ENCODE measurements around the gene CFAP100. TPM values are rescaled to one million over a fixed set of nuclear protein-coding genes. Genes with fewer than 3 reads are reported as not detected.

The CFAP100 gene
- total RNA-seq, 1 donor from 2014 or later, result not detected

- ATAC-seq (ENCODE audit: poor library complexity) (no peak), DNase-seq (peak; percentile 28)
- intact Hi-C loops (cut with DNase I), result no loop called here
These were observed 23.5 kb upstream of the CFAP100 start for GRCh38 chr3:126371096-126371705.

GRCh38 chr3:126372413-126373145, 22.1 kb upstream of the CFAP100 start:
- ATAC-seq (ENCODE audit: poor library complexity) (peak; percentile 29), DNase-seq (peak; percentile 46)
- intact Hi-C loops (cut with DNase I), result no loop called here

- DNase-seq, result peak; percentile 29
- ATAC-seq (ENCODE audit: poor library complexity), result no peak
- intact Hi-C loops (cut with DNase I), result no loop called here
These were observed 21.5 kb upstream of the CFAP100 start for GRCh38 chr3:126373146-126373613.

- intact Hi-C loops (cut with DNase I), result no loop called here
- DNase-seq, result peak; percentile 49
- peak; percentile 42 for ATAC-seq (ENCODE audit: poor library complexity)
These were observed 20.8 kb upstream of the CFAP100 start for GRCh38 chr3:126373682-126374601.

GRCh38 chr3:126375835-126376331, 18.8 kb upstream of the CFAP100 start:
- DNase-seq (peak; percentile 29), ATAC-seq (ENCODE audit: poor library complexity) (no peak)
- intact Hi-C loops (cut with DNase I), result no loop called here

- ATAC-seq (ENCODE audit: poor library complexity) (no peak), DNase-seq (no peak)
- intact Hi-C loops (cut with DNase I), result no loop called here
These were observed 18.3 kb upstream of the CFAP100 start for GRCh38 chr3:126376444-126376843.

GRCh38 chr3:126377211-126377610, 17.5 kb upstream of the CFAP100 start:
- DNase-seq (no peak), ATAC-seq (ENCODE audit: poor library complexity) (no peak)
- intact Hi-C loops (cut with DNase I), result no loop called here

- intact Hi-C loops (cut with DNase I), result no loop called here
These were observed 16.4 kb upstream of the CFAP100 start for GRCh38 chr3:126378341-126378751.

GRCh38 chr3:126380011-126380768, 14.5 kb upstream of the CFAP100 start:
- DNase-seq (peak; percentile 31), ATAC-seq (ENCODE audit: poor library complexity) (no peak)
- intact Hi-C loops (cut with DNase I), result no loop called here

More at GRCh38 chr3:126378341-126378751, 16.4 kb upstream of the CFAP100 start:
- ATAC-seq (ENCODE audit: poor library complexity) (no peak), DNase-seq (peak; percentile 20)

- no peak for DNase-seq
- intact Hi-C loops (cut with DNase I), result no loop called here
- no peak for ATAC-seq (ENCODE audit: poor library complexity)
These were observed 12.7 kb upstream of the CFAP100 start for GRCh38 chr3:126381966-126382365.

- intact Hi-C loops (cut with DNase I), result loop anchor here (2.0 kb wide), 1 partner anchor 128 kb away; no protein-coding TSS in a partner anchor
- DNase-seq (peak; percentile 95), ATAC-seq (ENCODE audit: poor library complexity) (peak; percentile 98)
These were observed 5.5 kb upstream of the CFAP100 start for GRCh38 chr3:126389112-126389793.

GRCh38 chr3:126389794-126390146, 4.9 kb upstream of the CFAP100 start:
- DNase-seq, result peak; percentile 38
- intact Hi-C loops (cut with DNase I), result loop anchor here (2.0 to 5.0 kb wide), 2 partner anchors 129 to 257 kb away; no protein-coding TSS in a partner anchor
- ATAC-seq (ENCODE audit: poor library complexity), result no peak

GRCh38 chr3:126390201-126390600, 4.5 kb upstream of the CFAP100 start:
- intact Hi-C loops (cut with DNase I), result loop anchor here (5.0 kb wide), 1 partner anchor 258 kb away; no protein-coding TSS in a partner anchor
- peak; percentile 15 for DNase-seq

GRCh38 chr3:126390751-126391150, 4.0 kb upstream of the CFAP100 start:
- DNase-seq (no peak), ATAC-seq (ENCODE audit: poor library complexity) (no peak)
- intact Hi-C loops (cut with DNase I), result loop anchor here (5.0 kb wide), 1 partner anchor 258 kb away; no protein-coding TSS in a partner anchor

More at GRCh38 chr3:126390201-126390600, 4.5 kb upstream of the CFAP100 start:
- ATAC-seq (ENCODE audit: poor library complexity), result no peak

- DNase-seq (no peak), ATAC-seq (ENCODE audit: poor library complexity) (no peak)
- intact Hi-C loops (cut with DNase I), result loop anchor here (5.0 kb wide), 1 partner anchor 259 kb away; no protein-coding TSS in a partner anchor
These were observed 3.1 kb upstream of the CFAP100 start for GRCh38 chr3:126391631-126392030.

- DNase-seq, result no peak
- intact Hi-C loops (cut with DNase I), result loop anchor here (5.0 kb wide), 1 partner anchor 260 kb away; no protein-coding TSS in a partner anchor
- ATAC-seq (ENCODE audit: poor library complexity), result no peak
These were observed 2.5 kb upstream of the CFAP100 start for GRCh38 chr3:126392246-126392645.

GRCh38 chr3:126393563-126393962, 1.1 kb upstream of the CFAP100 start:
- intact Hi-C loops (cut with DNase I), result loop anchor here (5.0 kb wide), 1 partner anchor 261 kb away; no protein-coding TSS in a partner anchor
- ATAC-seq (ENCODE audit: poor library complexity) (no peak), DNase-seq (peak; percentile 15)
